Smooth muscle cell (in vitro differentiated cells): ENCODE measurements around the gene CTBP2. TPM values are rescaled to one million over a fixed set of nuclear protein-coding genes. Genes with fewer than 3 reads are reported as not detected.

Experiments
- DNase-seq: peaks from one replicate; lab custom pipeline; 2025; ENCODE audit not compliant: unreplicated experiment; lab: John Stamatoyannopoulos, UW
- H2AFZ ChIP-seq: fragments of 200-600 bp; sonication (generic); 2 replicates; pipeline ENCODE4 v1.6.0; 2016; ENCODE audit warnings: antibody characterized with exemption, low read depth, mild to moderate bottlenecking
- H3F3A ChIP-seq: fragments of 200-600 bp; sonication (generic); 2 replicates; pipeline ENCODE4 v1.6.0; 2017; ENCODE audit warnings: antibody characterized with exemption, low read depth
- H3K27ac ChIP-seq: fragments of 200-600 bp; sonication (generic); 2 replicates; pipeline ENCODE4 v1.5.1; 2016; ENCODE audit warnings: low read depth, mild to moderate bottlenecking
- H3K27me3 ChIP-seq: fragments of 200-600 bp; sonication (generic); 2 replicates; pipeline ENCODE4 v1.6.1; 2016; ENCODE audit warnings: low read depth, mild to moderate bottlenecking
- H3K36me3 ChIP-seq: fragments of 200-600 bp; sonication (generic); 2 replicates; pipeline ENCODE4 v1.5.1; 2016; ENCODE audit warnings: low read depth
- H3K4me1 ChIP-seq: fragments of 200-600 bp; sonication (generic); 2 replicates; pipeline ENCODE4 v1.5.1; 2016; ENCODE audit warnings: low read depth
- H3K4me2 ChIP-seq: fragments of 200-600 bp; sonication (generic); 2 replicates; pipeline ENCODE4 v1.6.0; 2016; ENCODE audit warnings: mild to moderate bottlenecking
- H3K4me3 ChIP-seq: fragments of 200-600 bp; sonication (generic); 2 replicates; pipeline ENCODE4 v1.5.1; 2016; ENCODE audit warnings: mild to moderate bottlenecking
- H3K79me2 ChIP-seq: fragments of 200-600 bp; sonication (generic); 2 replicates; pipeline ENCODE4 v1.6.0; 2016; ENCODE audit warnings: low read depth, mild to moderate bottlenecking
- H3K9ac ChIP-seq: fragments of 200-600 bp; sonication (generic); 2 replicates; pipeline ENCODE4 v1.6.0; 2016; ENCODE audit warnings: low read depth
- H3K9me3 ChIP-seq: fragments of 200-600 bp; sonication (generic); replicated peaks from 2 replicates; pipeline ENCODE4 v1.5.1; 2016; ENCODE audit warnings: low read depth
- H4K20me1 ChIP-seq: fragments of 200-600 bp; sonication (generic); 2 replicates; pipeline ENCODE4 v1.6.0; 2016; ENCODE audit warnings: low read depth
- CTCF ChIP-seq: fragments of 200-600 bp; sonication (generic); IDR thresholded peaks from 2 replicates; pipeline ENCODE4 v1.5.1; 2017; ENCODE audit warnings: borderline replicate concordance, mild to moderate bottlenecking, antibody characterized with exemption; ENCODE audit not compliant: insufficient read depth, poor library complexity, severe bottlenecking
- WGBS: methylation state at CpG from one replicate; pipeline ENCODE4 v1.1.7; 2016; ENCODE audit warnings: low lambda C conversion rate; 5-methylcytosine and 5-hydroxymethylcytosine counted together
- polyA plus RNA-seq: library from polyadenylated mRNA; unstranded; fragments of >200 nt; fragmentation: Nextera tagmentation; extraction: Ambion mirVana; gene quantifications from 2 replicates; pipeline ENCODE4 v1.2.1, GENCODE V29; 2016
- total RNA-seq: library from RNA; depleted of rRNA; stranded (reverse); fragments of >200 nt; gene quantifications from 2 replicates; pipeline ENCODE4 v1.2.3, GENCODE V29; 2014

Gene CTBP2
- total and polyA plus RNA-seq, 2 experiments from 2014 or later, result 49.9 to 69.5 TPM

DNA sequence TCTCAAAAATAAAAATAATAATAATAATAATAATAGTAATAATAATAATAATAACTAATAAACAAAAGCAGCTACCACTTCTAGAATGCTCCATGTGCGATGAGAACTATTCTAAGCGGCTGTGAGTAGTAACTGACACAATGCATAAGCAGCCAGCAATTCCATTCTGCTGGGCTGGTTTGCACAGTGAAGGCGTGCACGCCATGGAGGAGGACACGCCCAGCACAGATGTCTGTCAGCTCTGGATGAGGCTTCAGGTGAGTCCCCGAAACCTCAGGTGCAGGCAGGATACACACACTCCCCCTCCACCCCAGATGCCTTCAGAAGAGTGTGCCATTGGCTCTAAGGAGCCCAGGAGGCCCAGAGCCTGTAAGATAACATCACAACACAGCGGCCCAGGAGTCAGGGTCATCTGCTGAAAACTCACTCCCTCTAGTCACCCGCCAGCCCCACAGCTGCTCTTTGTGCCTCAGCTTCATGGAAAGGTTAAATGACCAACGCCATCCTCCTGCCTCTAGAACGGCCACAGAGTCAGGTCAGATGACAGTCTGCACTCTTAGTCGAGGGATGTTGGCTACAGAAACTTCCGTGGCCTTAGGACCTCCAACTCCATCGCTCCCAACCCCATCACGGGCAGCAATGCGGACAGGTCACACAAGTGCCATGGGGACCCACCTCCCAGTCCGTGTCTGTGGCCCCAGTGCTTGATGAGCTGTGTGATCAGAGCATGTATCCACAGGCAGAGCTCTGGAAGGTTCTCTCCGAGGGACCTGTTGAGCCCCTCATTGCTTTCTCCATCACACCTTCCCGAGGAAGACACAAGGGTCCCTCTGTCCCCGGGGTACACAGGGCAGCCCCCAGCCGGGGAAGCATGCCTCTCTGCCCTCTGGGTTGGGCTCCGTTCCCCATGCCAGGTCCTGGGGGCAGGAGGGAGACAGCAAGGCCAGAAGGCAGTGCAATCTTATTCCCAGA lies 103.9 kb downstream of the CTBP2 start:
- Histone ChIP-seq H3K4me1 (peaks cover 30% of the 10 kb centered on the region), H3K9me3 (no peaks in the 10 kb centered on the region), H3K36me3 (no peaks in the 10 kb centered on the region), H4K20me1 (peaks cover 100% of the 10 kb centered on the region), H3F3A (peaks cover 10% of the 10 kb centered on the region), H3K4me2 (peak overlapping the region; percentile 34), H3K9ac (peak overlapping the region; percentile 40), H3K79me2 (peaks cover 93% of the 10 kb centered on the region), H2AFZ (no peak overlapping the region), H3K4me3 (no peak overlapping the region), H3K27ac (peak overlapping the region; percentile 74), H3K27me3 (no peaks in the 10 kb centered on the region)
- TF ChIP-seq CTCF, result no peak
- no peak for DNase-seq
- 88% methylated on average over 21 of the region's 21 CpGs for WGBS

DNA sequence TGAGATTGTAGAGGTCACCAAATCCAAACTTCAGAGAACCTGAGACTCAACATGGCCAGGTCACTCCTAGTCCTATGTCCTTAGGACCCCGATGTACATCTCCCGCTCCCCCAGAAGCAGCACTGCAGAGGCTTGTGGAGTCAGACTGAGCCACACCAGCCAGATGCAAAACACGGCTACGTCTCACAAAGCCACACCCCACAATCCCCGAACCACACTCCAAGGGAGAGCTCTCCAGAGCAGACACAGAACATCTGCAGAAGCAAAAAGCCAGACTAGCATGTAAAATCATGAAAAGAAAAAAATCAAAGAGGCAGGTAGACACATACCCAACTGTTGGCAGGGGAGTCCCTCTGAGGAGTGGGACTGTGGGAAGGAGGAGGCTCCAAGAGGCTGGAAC lies 104.9 kb downstream of the CTBP2 start:
- H3K4me2 ChIP-seq, result no peak overlapping the region
- H3K27ac ChIP-seq, result no peak overlapping the region

GRCh38 chr10:125054669-125055268 lies 105.6 kb downstream of the CTBP2 start:
- Histone ChIP-seq H3K27me3 (no peaks in the 10 kb centered on the region), H3F3A (peaks cover 10% of the 10 kb centered on the region), H3K4me1 (peaks cover 30% of the 10 kb centered on the region), H3K9me3 (no peaks in the 10 kb centered on the region), H3K4me3 (no peak overlapping the region), H2AFZ (no peak overlapping the region), H3K36me3 (no peaks in the 10 kb centered on the region), H3K4me2 (no peak overlapping the region), H3K9ac (no peak overlapping the region), H3K27ac (no peak overlapping the region), H4K20me1 (peaks cover 100% of the 10 kb centered on the region), H3K79me2 (peaks cover 89% of the 10 kb centered on the region)
- 65% methylated on average over 9 of the region's 9 CpGs for WGBS
- no peak for TF ChIP-seq CTCF
- no peak for DNase-seq

More for the DNA sequence above, 104.9 kb downstream of the CTBP2 start:
- no peaks in the 10 kb centered on the region for H3K9me3 ChIP-seq
- WGBS, result 64% methylated on average over 5 of the region's 5 CpGs
- H3K4me1 ChIP-seq, result peaks cover 30% of the 10 kb centered on the region
- no peak overlapping the region for H2AFZ ChIP-seq
- no peak overlapping the region for H3K9ac ChIP-seq
- H3K36me3 ChIP-seq, result no peaks in the 10 kb centered on the region
- peaks cover 92% of the 10 kb centered on the region for H3K79me2 ChIP-seq
- H4K20me1 ChIP-seq, result peaks cover 100% of the 10 kb centered on the region
- no peak for DNase-seq
- H3K27me3 ChIP-seq, result no peaks in the 10 kb centered on the region
- H3K4me3 ChIP-seq, result no peak overlapping the region
- peaks cover 10% of the 10 kb centered on the region for H3F3A ChIP-seq
- no peak for TF ChIP-seq CTCF
